Measurements from ENCODE around the gene HMGCS2. TPM values are rescaled to one million over a fixed set of nuclear protein-coding genes. Genes with fewer than 3 reads are reported as not detected.

The HMGCS2 gene
- total and polyA plus RNA-seq, 9 of the 15 experiments (the other 6 are each of a cell fraction or from before 2014, with no cell fraction given) = 0.13 TPM; not detected in 8

DNA sequence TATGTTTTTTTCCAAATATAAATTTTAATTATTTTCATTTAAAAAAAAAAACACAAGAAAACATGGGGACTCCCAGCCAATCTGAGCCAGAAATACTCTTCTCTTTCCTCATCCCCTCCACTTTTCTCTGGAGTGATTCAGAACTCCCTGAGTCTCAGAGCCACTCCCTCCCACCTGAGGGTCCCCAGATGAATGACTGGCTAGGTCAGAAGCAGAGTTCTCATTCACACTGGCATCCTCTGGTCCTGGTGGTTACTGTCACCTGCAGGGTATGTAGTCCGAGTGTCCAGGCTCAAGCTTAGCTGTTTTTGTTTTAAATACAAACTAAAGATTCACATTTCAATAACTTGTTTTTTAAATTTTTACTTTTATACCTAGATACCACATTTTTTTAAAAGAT, 6.3 kb downstream of the HMGCS2 start:
- in situ Hi-C loops (cut with MboI) = no loop called here
- intact Hi-C loops (cut with micrococcal nuclease) = no loop called here
- no peaks in the 10 kb centered on the region for H3K36me3 ChIP-seq (ENCODE audit: control insufficient read depth, insufficient read depth, low read length)
- no peaks in the 10 kb centered on the region for H3K4me1 ChIP-seq (replicated peaks in 1 of 2; ENCODE audit: control insufficient read depth in 2 of 2, insufficient read depth in 2 of 2, low read length in 2 of 2)
- CTCF ChIA-PET (ENCODE audit: low intra/inter-chr PET ratio) = no interaction called here
- no peak overlapping the region for H3K4me3 ChIP-seq
- FAIRE-seq = no peak
- no peak overlapping the region for H3K4me2 ChIP-seq (ENCODE audit: insufficient read depth, low read length)
- H2AFZ ChIP-seq (ENCODE audit: low read depth, low read length) = no peak overlapping the region
- WGBS (ENCODE audit: insufficient coverage, low coverage, missing lambda C conversion rate) = 0% methylated on average over 1 of the region's 1 CpG
- H3K27ac ChIP-seq (ENCODE audit: extremely low read depth, low read depth, low read length) = no peak overlapping the region
- TF ChIP-seq ZNF197 (CRISPR knock-in tag; IDR thresholded peaks at IDR 0.05; ENCODE audit: low read depth) (no peak), ZNF282 (CRISPR knock-in tag; IDR thresholded peaks at IDR 0.05) (no peak), NEUROD1 (IDR thresholded peaks at IDR 0.05; ENCODE audit: borderline replicate concordance, low read depth, low read length, partially characterized antibody) (no peak), HNRNPL (IDR thresholded peaks at IDR 0.05; ENCODE audit: low read depth, low read length) (no peak), ZNF316 (IDR thresholded peaks at IDR 0.05) (no peak), MTA2 (IDR thresholded peaks at IDR 0.05; ENCODE audit: low read depth) (no peak), ZNF347 (CRISPR knock-in tag; IDR thresholded peaks at IDR 0.05; ENCODE audit: low read depth) (no peak), MXI1 (IDR thresholded peaks at IDR 0.05; ENCODE audit: low read depth, low read length) (no peak), ADNP (tag; IDR thresholded peaks at IDR 0.05) (no peak)
- TF ChIP-seq, protein P1, sequence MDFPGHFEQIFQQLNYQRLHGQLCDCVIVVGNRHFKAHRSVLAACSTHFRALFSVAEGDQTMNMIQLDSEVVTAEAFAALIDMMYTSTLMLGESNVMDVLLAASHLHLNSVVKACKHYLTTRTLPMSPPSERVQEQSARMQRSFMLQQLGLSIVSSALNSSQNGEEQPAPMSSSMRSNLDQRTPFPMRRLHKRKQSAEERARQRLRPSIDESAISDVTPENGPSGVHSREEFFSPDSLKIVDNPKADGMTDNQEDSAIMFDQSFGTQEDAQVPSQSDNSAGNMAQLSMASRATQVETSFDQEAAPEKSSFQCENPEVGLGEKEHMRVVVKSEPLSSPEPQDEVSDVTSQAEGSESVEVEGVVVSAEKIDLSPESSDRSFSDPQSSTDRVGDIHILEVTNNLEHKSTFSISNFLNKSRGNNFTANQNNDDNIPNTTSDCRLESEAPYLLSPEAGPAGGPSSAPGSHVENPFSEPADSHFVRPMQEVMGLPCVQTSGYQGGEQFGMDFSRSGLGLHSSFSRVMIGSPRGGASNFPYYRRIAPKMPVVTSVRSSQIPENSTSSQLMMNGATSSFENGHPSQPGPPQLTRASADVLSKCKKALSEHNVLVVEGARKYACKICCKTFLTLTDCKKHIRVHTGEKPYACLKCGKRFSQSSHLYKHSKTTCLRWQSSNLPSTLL (IDR thresholded peaks at IDR 0.05) = no peak
- TF ChIP-seq, protein P2, sequence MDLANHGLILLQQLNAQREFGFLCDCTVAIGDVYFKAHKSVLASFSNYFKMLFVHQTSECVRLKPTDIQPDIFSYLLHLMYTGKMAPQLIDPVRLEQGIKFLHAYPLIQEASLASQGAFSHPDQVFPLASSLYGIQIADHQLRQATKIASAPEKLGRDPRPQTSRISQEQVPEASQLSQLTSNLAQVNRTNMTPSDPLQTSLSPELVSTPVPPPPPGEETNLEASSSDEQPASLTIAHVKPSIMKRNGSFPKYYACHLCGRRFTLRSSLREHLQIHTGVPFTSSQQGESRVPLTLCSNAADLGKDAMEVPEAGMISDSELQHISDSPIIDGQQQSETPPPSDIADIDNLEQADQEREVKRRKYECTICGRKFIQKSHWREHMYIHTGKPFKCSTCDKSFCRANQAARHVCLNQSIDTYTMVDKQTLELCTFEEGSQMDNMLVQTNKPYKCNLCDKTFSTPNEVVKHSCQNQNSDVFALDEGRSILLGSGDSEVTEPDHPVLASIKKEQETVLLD (IDR thresholded peaks at IDR 0.05) = no peak
- TF ChIP-seq, protein P3, sequence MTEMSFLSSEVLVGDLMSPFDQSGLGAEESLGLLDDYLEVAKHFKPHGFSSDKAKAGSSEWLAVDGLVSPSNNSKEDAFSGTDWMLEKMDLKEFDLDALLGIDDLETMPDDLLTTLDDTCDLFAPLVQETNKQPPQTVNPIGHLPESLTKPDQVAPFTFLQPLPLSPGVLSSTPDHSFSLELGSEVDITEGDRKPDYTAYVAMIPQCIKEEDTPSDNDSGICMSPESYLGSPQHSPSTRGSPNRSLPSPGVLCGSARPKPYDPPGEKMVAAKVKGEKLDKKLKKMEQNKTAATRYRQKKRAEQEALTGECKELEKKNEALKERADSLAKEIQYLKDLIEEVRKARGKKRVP (CRISPR knock-in tag; IDR thresholded peaks at IDR 0.05) = no peak
- TF ChIP-seq, protein P4, sequence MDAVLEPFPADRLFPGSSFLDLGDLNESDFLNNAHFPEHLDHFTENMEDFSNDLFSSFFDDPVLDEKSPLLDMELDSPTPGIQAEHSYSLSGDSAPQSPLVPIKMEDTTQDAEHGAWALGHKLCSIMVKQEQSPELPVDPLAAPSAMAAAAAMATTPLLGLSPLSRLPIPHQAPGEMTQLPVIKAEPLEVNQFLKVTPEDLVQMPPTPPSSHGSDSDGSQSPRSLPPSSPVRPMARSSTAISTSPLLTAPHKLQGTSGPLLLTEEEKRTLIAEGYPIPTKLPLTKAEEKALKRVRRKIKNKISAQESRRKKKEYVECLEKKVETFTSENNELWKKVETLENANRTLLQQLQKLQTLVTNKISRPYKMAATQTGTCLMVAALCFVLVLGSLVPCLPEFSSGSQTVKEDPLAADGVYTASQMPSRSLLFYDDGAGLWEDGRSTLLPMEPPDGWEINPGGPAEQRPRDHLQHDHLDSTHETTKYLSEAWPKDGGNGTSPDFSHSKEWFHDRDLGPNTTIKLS (IDR thresholded peaks at IDR 0.05; ENCODE audit: borderline replicate concordance, low read depth) = no peak
- TF ChIP-seq, protein P5, sequence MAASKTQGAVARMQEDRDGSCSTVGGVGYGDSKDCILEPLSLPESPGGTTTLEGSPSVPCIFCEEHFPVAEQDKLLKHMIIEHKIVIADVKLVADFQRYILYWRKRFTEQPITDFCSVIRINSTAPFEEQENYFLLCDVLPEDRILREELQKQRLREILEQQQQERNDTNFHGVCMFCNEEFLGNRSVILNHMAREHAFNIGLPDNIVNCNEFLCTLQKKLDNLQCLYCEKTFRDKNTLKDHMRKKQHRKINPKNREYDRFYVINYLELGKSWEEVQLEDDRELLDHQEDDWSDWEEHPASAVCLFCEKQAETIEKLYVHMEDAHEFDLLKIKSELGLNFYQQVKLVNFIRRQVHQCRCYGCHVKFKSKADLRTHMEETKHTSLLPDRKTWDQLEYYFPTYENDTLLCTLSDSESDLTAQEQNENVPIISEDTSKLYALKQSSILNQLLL (CRISPR knock-in tag; IDR thresholded peaks at IDR 0.05; ENCODE audit: borderline replicate concordance) = no peak
- no peaks in the 10 kb centered on the region for H3K9me1 ChIP-seq (ENCODE audit: control insufficient read depth, insufficient read depth, low read length)
- no peaks in the 10 kb centered on the region for H4K20me1 ChIP-seq (replicated peaks; ENCODE audit: control insufficient read depth, insufficient read depth, low read length)
- POLR2A ChIA-PET = no interaction called here
- no peak for ATAC-seq
- H3K27me3 ChIP-seq (ENCODE audit: control insufficient read depth in 2 of 2, insufficient read depth in 2 of 2, low read length in 2 of 2) = peaks cover 10 to 18% of the 10 kb centered on the region in 2 experiments; a peak in 4 of 5 replicates
- no peak for DNase-seq (ENCODE audit: extremely low read depth in 1 of 4, low spot score in 3 of 4)
- no peak overlapping the region for H3K9ac ChIP-seq (ENCODE audit: insufficient read depth in 1 of 2, low read depth in 2 of 2, low read length in 2 of 2)
- H3K79me2 ChIP-seq (ENCODE audit: control insufficient read depth, insufficient read depth, low read length) = no peaks in the 10 kb centered on the region
- no TSS peak for BruUV-seq (replicated peaks)
- H3K9me3 ChIP-seq (replicated peaks; ENCODE audit: control insufficient read depth, insufficient read depth, low read depth, low read length) = no peaks in the 10 kb centered on the region

Measured in K562 (cell line).